ENCODE data around the gene TMEM37.

Gene TMEM37

DNA sequence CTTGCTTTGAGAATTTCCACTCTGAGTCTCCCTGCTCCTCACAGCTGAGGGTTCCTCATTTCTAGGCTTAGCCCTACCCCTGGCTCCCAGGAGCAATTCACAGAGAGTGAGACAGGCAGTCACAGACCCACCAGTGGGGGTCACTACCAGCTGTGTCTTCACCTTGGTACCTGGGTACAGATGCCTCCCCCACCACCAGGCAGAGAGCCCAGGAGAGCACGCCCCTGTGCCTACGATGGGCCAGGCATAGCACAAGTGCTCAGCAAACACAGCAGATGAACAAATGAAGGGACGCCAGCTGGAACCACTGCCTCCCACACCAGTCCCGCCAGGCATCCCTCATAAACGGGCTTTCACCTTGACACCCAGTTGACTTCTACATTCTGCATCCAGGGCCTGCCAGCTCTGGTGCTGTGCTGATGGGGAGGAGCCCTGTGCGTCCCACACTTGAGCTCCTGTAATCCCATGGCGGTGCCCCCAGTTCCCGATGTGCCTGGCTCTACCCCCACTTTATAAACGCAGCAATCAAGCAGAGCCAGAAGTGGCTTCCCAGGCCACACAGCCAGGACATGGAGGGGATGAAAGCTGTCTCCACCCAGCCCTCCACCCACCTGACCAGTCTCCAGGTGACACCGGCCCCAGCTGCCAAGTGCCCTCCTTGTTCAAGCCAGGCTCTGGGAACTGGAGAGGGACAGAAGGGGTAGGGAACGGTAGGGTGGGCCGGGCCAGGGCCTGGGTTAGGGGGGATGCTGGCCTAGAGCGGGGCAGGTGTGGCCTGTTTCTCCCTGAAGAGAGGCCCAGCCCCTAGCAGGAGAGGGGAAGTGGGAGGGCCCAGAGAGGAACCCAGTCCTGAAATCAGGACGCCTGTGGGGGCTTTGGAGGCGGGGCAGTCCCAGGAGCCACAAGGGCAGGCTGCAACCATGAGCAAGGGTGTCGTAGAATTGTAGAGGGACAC, 50.1 kb downstream of the TMEM37 start:
- no peak for DNase-seq

DNA sequence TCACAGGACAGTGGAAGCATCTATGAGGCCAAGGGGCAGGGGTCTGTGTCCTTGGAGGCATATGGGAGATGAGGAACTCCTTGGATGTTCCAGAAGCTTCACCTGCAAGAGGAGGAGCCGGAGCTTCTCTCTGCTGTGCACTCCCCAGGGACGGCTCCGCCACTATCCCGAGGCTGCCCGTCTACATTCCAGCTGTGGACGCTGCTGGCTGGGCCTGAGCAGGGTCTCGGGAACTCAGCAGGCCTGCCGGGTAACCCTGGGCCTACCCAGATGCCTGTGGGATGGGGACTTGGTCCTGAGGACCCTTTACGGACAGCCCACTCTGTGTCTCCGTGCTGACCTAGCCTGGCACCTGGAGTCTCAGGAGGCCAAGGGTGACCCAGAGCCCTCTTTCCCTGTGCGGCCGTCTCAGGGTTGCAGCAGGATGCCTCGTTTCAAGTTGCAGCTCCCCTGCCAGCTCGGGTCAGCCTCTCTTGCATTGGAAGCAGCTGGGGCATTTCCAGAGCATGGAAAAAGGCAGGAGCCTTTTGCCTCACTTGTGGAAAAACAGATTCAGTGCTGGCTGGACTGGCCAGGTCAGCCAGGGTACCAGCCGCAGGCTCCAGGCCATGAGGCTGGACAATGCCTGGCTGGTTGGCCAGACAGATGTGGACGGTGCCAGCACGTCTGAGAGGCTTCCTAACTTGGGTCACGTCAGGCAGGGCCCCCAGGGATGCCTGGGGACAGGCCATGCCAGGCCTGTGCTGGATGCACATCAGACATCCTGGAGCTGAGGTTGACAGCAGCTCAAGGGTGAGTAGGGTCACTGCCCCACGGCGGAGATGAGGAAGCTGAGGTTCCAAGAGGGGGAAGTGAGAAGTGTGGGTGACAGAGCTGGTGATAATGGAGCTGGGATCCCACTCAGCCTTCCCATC, 51.1 kb downstream of the TMEM37 start:
- DNase-seq = no peak

DNA sequence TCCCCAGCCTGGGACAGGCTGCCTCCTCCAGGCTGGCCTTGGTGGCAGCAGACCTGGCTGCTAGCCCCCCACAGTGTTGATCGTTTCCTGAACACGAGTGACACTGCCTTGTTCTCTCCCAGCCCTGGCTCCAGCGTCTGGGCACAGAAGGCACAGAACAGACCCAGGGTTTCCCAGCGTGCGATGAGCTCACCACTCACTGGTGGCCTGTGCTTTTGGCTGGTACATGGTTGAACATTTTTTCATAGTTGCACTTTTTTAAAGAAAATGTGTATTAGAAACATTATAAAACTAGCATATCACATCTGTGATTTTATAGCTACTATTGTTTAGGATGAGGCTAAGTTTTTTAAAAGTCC, 51.7 kb downstream of the TMEM37 start:
- DNase-seq = no peak

DNA sequence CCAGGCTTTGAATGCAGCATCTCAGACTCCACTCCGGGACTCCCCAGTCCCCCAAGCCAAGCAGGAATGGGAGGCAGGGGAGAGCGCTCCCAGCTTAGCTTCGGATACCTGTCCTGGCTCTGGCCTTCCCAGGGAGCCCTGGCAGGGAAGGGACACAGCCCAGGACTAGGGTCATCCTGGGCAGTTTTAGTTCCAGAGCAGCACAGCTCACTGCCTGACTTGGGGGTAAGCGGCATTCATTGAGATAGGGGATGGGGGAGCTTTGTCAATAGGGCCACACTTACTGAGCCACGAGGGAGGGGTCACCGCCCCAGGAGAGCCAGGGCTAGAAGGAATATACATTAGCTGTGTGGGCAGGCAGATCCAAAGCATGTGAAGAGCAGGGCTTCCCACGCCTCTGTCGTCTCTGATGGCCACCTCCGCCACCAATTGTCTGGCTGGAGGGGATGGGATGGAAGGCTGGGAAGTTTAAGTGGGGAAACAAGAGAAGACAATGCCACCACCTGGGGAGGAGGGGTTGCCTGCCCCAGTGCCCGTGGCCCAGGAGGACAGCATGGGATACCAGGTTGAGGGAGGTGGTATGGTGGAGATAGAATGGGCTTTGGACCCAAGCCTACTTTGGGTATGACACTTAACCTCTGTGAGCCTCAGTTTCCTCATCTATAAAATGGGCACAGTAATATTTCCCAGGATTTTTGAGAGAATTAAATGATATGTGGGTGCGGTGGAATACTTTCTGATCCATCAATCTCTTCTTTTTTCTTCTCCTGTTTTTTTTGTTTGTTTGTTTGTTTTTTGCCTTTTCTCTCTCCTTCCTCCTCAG, 52.5 kb downstream of the TMEM37 start:
- DNase-seq = no peak

DNA sequence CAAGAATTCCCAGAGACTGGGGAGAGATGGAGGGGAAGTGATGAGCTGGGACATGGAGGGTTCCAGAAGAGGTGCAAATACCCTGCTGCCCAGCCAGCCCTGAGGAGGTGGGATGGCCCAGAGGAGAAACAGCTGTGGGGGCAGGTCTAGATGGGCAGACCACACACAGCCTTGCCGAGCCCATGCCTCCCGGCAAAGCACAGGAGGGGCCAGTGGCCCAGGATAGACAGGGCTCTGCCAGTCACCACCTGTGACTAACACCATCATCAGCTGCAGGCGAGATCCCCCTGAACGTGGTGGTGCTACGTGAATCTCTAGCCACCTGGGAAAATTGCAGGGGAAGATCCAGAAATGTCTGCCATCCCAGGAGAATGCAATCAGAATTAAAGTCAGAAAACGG, 53.2 kb downstream of the TMEM37 start:
- DNase-seq = no peak

DNA sequence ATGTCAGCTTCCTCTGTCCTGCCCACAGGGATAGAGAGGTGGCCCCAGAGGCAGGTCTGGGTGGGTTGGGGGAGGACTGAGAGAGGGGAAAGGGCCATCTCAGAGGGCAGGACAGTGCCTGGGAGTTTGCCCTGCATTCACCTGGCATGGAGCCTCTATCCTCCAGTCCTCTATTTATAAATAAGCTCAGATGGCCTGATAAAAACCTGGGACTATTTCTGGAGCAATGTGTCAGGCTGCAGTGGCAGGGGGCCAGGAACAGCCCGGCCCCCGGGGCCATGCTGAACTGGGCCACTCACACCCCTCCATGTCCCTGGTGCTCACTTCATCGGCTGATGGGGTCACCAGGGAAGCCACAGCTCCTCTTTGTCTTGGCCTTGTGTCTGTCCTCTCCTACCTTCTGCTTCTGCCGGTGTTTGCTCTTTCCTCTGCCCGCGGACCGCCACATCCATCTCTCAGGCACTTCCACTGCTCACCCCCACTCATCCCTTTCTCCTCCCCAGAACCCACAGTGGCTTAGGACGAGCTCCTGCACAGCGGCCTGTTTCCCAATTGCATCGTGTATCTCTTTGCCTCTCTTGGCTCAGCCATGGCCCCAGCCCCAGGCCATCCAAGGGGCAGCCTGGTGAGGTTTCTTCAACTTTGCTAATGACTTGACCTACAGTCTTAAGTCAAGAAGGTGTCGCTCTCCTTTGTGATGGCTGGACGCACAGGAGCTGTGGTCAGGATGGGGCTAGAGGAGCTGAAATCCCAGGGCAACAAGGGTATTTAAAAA, 53.9 kb downstream of the TMEM37 start:
- DNase-seq = no peak

DNA sequence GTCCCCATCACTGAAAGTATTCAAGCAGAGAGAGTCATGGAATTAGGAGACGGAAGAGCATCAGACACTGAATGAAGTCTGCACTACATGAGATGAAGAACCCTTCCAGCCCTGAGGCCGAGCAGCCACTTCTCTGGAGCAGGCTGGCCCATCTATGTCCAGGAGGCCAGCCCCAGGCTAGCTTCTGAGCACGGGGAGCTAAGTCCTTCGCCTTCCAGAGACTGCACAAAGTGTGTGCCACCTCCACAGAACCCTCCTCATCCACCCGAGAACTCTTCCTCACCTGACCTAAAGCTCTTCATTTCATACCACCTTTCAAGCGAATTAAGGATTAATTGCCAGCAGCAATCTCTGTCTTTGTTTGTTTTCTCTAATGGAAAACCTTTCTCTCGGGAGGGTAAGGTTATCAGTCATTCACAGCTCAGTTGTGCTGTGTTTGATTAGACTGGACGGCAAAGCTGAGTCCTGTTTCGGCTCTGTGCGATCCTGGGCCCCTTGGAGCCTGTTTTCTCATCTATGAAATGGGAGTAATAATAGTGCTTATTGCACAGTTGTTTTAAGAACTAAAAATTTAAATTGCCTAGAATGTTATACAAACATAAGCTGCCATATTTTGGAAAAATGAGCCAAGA, 54.7 kb downstream of the TMEM37 start:
- no peak for DNase-seq

DNA sequence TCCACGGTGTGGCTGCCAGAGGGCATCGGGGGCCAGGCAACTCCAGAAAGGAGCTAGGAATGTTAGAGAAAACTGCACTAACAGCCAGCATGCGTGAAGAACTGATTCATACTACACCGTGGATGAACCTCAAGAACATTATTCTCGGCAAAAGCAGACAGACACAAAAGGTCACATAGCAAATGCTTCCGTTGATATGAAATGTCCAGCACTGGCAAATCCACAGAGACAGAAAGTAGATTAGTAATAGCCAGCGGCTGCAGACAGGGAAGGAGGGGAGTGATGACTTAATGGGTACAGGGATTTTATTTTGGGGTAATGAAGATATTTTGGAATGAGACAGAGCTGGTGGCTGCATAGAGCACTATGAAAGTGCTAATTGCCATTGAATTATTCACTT, 55.2 kb downstream of the TMEM37 start:
- no peak for DNase-seq

DNA sequence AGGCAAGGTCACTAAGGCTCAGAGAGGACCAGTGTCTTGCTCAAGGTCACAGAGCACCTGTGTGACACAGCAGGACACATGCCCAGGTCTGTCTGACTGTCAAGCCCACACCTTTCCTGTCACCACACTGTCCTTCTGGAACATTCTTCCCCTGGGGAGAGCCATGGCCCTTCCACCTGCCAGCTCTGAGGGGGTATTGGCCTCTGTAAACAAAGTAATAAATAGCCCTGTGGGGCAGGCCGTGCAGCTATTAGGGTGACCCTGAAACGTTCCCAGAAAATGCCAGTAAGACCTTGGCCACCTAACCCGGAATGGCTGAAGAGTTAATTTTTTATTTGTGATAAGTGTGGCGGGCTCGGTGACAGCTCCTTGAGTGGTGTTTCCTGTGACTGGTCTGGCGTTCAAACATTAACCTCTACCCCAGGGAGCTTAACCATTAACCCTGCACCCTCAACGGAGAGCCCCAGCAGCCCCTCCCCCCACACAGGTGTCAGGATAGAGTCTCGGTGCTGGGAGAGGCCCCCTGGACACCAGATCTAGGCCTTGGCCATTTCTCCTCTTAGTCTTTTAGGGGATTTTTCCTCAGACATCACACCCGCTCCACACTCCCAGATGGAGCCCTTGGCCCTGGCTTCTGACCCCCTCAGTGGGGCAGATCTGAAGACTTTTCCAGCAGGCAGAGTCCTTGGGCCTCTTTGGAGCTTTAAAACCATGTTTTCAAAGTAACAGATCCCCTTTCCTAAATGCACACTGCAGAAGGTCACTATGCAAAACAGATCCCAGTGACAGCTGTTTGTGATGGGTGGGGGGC, 56.0 kb downstream of the TMEM37 start:
- no peak for DNase-seq
